ENCODE data around the gene ZMYND8.

Gene ZMYND8

GRCh38 chr20:47358672-47359529 lies 2.4 kb upstream of the ZMYND8 start:
- Histone ChIP-seq H3K23ac (ENCODE audit: low read depth, low read length, poor library complexity) (peak overlapping the region; percentile 5), H3K36me3 (replicated peaks in 1 of 2; ENCODE audit: control insufficient read depth in 2 of 2, insufficient read depth in 2 of 2, low read length in 2 of 2) (peaks cover 0 to 9% of the 10 kb centered on the region in 2 donors), H3K79me1 (ENCODE audit: low read depth, low read length) (no peaks in the 10 kb centered on the region), H2BK5ac (ENCODE audit: low read length) (peak overlapping the region; percentile 97), H3K4ac (ENCODE audit: low read length) (no peak overlapping the region), H2BK15ac (ENCODE audit: low read length) (no peak overlapping the region), H3K9me3 (replicated peaks in 1 of 2; ENCODE audit: control insufficient read depth in 2 of 2, insufficient read depth in 1 of 2, low read depth in 1 of 2, low read length in 2 of 2) (no peaks in the 10 kb centered on the region), H2AFZ (ENCODE audit: low read length) (peak overlapping the region; percentile 64), H3K27me3 (ENCODE audit: control insufficient read depth in 3 of 3, insufficient read depth in 3 of 3, low read depth in 1 of 3, low read length in 3 of 3) (no peaks in the 10 kb centered on the region), H2BK120ac (ENCODE audit: low read depth, low read length) (peak overlapping the region; percentile 56), H4K8ac (ENCODE audit: low read depth, low read length) (no peak overlapping the region), H3K4me3 (ENCODE audit: low read length in 2 of 2) (peak overlapping the region in 1 of 2 donors; percentile 62), H3K4me2 (ENCODE audit: insufficient read depth, low read length, poor library complexity, severe bottlenecking) (no peak overlapping the region), H2BK12ac (ENCODE audit: low read length) (no peak overlapping the region), H2AK5ac (ENCODE audit: low read depth, low read length) (peak overlapping the region; percentile 77), H4K91ac (ENCODE audit: low read depth, low read length, poor library complexity) (peak overlapping the region; percentile 41), H3K9ac (ENCODE audit: low read depth, low read length, poor library complexity) (peak overlapping the region; percentile 13), H3K14ac (ENCODE audit: low read length) (no peak overlapping the region), H3K18ac (ENCODE audit: low read length) (peak overlapping the region; percentile 86), H3K27ac (replicated peaks; ENCODE audit: low read length) (peak overlapping the region; percentile 99), H3K4me1 (ENCODE audit: control insufficient read depth in 2 of 2, insufficient read depth in 1 of 2, low read depth in 1 of 2, low read length in 2 of 2) (peaks cover 43 to 48% of the 10 kb centered on the region in 2 donors)
- WGBS, 2 donors (ENCODE audit: extremely low coverage in 2 of 2, insufficient read length in 2 of 2, insufficient replicate concordance in 1 of 2), result no CpG with 5 or more reads among the region's 17 CpGs
- DNase-seq (ENCODE audit: low spot score), result no peak

- Histone ChIP-seq H2AFZ (ENCODE audit: low read length) (peak overlapping the region; percentile 65), H3K9ac (ENCODE audit: low read depth, low read length, poor library complexity) (peak overlapping the region; percentile 46), H3K36me3 (replicated peaks in 1 of 2; ENCODE audit: control insufficient read depth in 2 of 2, insufficient read depth in 2 of 2, low read length in 2 of 2) (peaks cover 0 to 17% of the 10 kb centered on the region in 2 donors), H3K79me1 (ENCODE audit: low read depth, low read length) (no peaks in the 10 kb centered on the region), H3K14ac (ENCODE audit: low read length) (no peak overlapping the region), H3K27ac (replicated peaks; ENCODE audit: low read length) (peak overlapping the region; percentile 99), H3K4me1 (ENCODE audit: control insufficient read depth in 2 of 2, insufficient read depth in 1 of 2, low read depth in 1 of 2, low read length in 2 of 2) (peaks cover 51 to 52% of the 10 kb centered on the region in 2 donors), H2BK5ac (ENCODE audit: low read length) (peak overlapping the region; percentile 97), H3K23ac (ENCODE audit: low read depth, low read length, poor library complexity) (peak overlapping the region; percentile 38), H3K27me3 (ENCODE audit: control insufficient read depth in 3 of 3, insufficient read depth in 3 of 3, low read depth in 1 of 3, low read length in 3 of 3) (no peaks in the 10 kb centered on the region), H2BK15ac (ENCODE audit: low read length) (peak overlapping the region; percentile 79), H4K91ac (ENCODE audit: low read depth, low read length, poor library complexity) (peak overlapping the region; percentile 41), H3K4me3 (ENCODE audit: low read length in 2 of 2) (peak overlapping the region in 1 of 2 donors; percentile 62), H3K9me3 (replicated peaks in 1 of 2; ENCODE audit: control insufficient read depth in 2 of 2, insufficient read depth in 1 of 2, low read depth in 1 of 2, low read length in 2 of 2) (no peaks in the 10 kb centered on the region), H3K4ac (ENCODE audit: low read length) (no peak overlapping the region), H3K18ac (ENCODE audit: low read length) (peak overlapping the region; percentile 98), H2BK120ac (ENCODE audit: low read depth, low read length) (peak overlapping the region; percentile 89), H4K8ac (ENCODE audit: low read depth, low read length) (no peak overlapping the region), H2BK12ac (ENCODE audit: low read length) (peak overlapping the region; percentile 66), H2AK5ac (ENCODE audit: low read depth, low read length) (peak overlapping the region; percentile 77), H3K4me2 (ENCODE audit: insufficient read depth, low read length, poor library complexity, severe bottlenecking) (no peak overlapping the region)
- WGBS, 2 donors (ENCODE audit: extremely low coverage in 2 of 2, insufficient read length in 2 of 2, insufficient replicate concordance in 1 of 2), result no CpG with 5 or more reads among the region's 15 CpGs
- no peak for DNase-seq (ENCODE audit: low spot score)
These were observed 1.7 kb upstream of the ZMYND8 start for GRCh38 chr20:47358039-47358671.

GRCh38 chr20:47357296-47358038 lies 968 bp upstream of the ZMYND8 start:
- H3K4me1 ChIP-seq (ENCODE audit: control insufficient read depth in 2 of 2, insufficient read depth in 1 of 2, low read depth in 1 of 2, low read length in 2 of 2), result peaks cover 52 to 58% of the 10 kb centered on the region in 2 donors

More at GRCh38 chr20:47357296-47358038, 968 bp upstream of the ZMYND8 start:
- Histone ChIP-seq H3K4me2 (ENCODE audit: insufficient read depth, low read length, poor library complexity, severe bottlenecking) (no peak overlapping the region), H4K91ac (ENCODE audit: low read depth, low read length, poor library complexity) (peak overlapping the region; percentile 98), H2BK120ac (ENCODE audit: low read depth, low read length) (peak overlapping the region; percentile 89), H3K4ac (ENCODE audit: low read length) (peak overlapping the region; percentile 72), H3K27me3 (ENCODE audit: control insufficient read depth in 3 of 3, insufficient read depth in 3 of 3, low read depth in 1 of 3, low read length in 3 of 3) (no peaks in the 10 kb centered on the region), H2AK5ac (ENCODE audit: low read depth, low read length) (peak overlapping the region; percentile 92), H2BK12ac (ENCODE audit: low read length) (peak overlapping the region; percentile 85), H3K27ac (replicated peaks; ENCODE audit: low read length) (peak overlapping the region; percentile 99), H3K4me3 (ENCODE audit: low read length in 2 of 2) (peak overlapping the region in 1 of 2 donors; percentile 62), H3K36me3 (replicated peaks in 1 of 2; ENCODE audit: control insufficient read depth in 2 of 2, insufficient read depth in 2 of 2, low read length in 2 of 2) (peaks cover 0 to 24% of the 10 kb centered on the region in 2 donors), H3K18ac (ENCODE audit: low read length) (peak overlapping the region; percentile 98), H2AFZ (ENCODE audit: low read length) (peak overlapping the region; percentile 65), H2BK15ac (ENCODE audit: low read length) (peak overlapping the region; percentile 79), H4K8ac (ENCODE audit: low read depth, low read length) (no peak overlapping the region), H3K23ac (ENCODE audit: low read depth, low read length, poor library complexity) (peak overlapping the region; percentile 38), H3K14ac (ENCODE audit: low read length) (peak overlapping the region; percentile 50), H3K9me3 (replicated peaks in 1 of 2; ENCODE audit: control insufficient read depth in 2 of 2, insufficient read depth in 1 of 2, low read depth in 1 of 2, low read length in 2 of 2) (no peaks in the 10 kb centered on the region), H2BK5ac (ENCODE audit: low read length) (peak overlapping the region; percentile 97), H3K9ac (ENCODE audit: low read depth, low read length, poor library complexity) (peak overlapping the region; percentile 91), H3K79me1 (ENCODE audit: low read depth, low read length) (no peaks in the 10 kb centered on the region)
- WGBS, 2 donors (ENCODE audit: extremely low coverage in 2 of 2, insufficient read length in 2 of 2, insufficient replicate concordance in 1 of 2), result no CpG with 5 or more reads among the region's 29 CpGs
- no peak for DNase-seq (ENCODE audit: low spot score)

Measured in neuronal stem cell (in vitro differentiated cells).